Right atrium auricular region (tissue), 2 donors: ENCODE measurements around the gene KRT77. TPM values are rescaled to one million over a fixed set of nuclear protein-coding genes. Genes with fewer than 3 reads are reported as not detected.

ENCODE experiments used
- DNase-seq: peaks from one replicate; pipeline ENCODE4 v3.0.0-alpha.2; 2019; ENCODE audit warnings: low spot score
- H3K27ac ChIP-seq, 2 donors: fragments of 200-600 bp; sonication (generic); 1 replicate in 1 of 2; 2 replicates in 1 of 2; pipeline ENCODE4 v1.5.1; 2016 to 2019
- H3K27me3 ChIP-seq, 2 donors: fragments of 200-600 bp; sonication (generic); one replicate each; pipeline versions ENCODE4 v1.5.1 to v1.6.0; 2017 to 2019
- H3K36me3 ChIP-seq: fragments of 200-600 bp; sonication (generic); one replicate; pipeline ENCODE4 v1.5.1; 2016
- H3K4me1 ChIP-seq, 2 donors: fragments of 200-600 bp; sonication (generic); one replicate each; pipeline versions ENCODE4 v1.5.1 to v1.6.0; 2017 to 2019
- H3K4me3 ChIP-seq, 2 donors: fragments of 200-600 bp; sonication (generic); 1 replicate in 1 of 2; 2 replicates in 1 of 2; pipeline ENCODE4 v1.5.1; 2017 to 2019; ENCODE audit warnings: mild to moderate bottlenecking in 1 of 2, moderate library complexity in 1 of 2
- H3K9me3 ChIP-seq, 2 donors: fragments of 200-600 bp; sonication (generic); one replicate each; pipeline ENCODE4 v1.5.1; 2019
- total RNA-seq, 2 donors: library from RNA; depleted of rRNA; stranded (reverse); fragments of >200 nt; gene quantifications; one replicate each; pipeline ENCODE4 v1.1.0, GENCODE V29; 2016
- TF ChIP-seq, protein P1 (sequence below), 2 donors: fragments of 200-600 bp; sonication (generic); IDR thresholded peaks; one replicate each; pipeline ENCODE4 v1.5.1; 2019; ENCODE audit warnings: antibody characterized with exemption in 2 of 2

KRT77 gene
- total RNA-seq, 2 donors from 2014 or later: not detected

DNA sequence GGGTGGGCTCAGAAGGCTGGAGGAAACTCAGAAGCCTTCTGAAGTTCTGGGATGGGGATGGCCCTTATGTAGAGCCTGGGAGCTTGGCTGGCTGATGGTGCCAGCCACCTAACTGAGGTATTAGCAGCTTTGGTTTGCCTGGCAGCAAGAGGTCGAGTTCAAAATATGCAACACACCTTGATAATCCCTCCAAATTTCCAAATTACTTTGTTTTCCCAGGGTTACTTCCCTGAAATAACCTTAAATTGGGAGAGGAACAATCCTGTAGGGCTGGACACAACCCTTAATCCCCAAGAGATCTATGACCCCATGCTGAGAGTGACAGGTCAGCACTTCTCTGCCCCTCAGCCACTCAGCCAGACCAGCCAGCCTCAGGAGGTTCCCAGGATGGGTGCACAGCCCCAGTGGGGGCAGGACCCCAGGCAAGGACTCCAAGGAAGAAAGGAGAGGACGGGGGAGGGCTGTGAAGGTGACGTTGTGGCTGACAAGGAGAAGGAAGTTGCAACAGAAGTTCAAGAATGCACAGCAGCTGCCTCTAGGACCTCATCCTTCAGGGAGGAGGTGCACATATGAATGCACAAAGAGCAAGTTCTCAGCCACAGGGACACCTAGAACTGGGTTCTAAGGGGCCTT lies 18.6 kb upstream of the KRT77 start:
- Histone ChIP-seq H3K27me3 (no peaks in the 10 kb centered on the region), H3K36me3 (no peaks in the 10 kb centered on the region), H3K9me3 (no peaks in the 10 kb centered on the region), H3K4me3 (no peak overlapping the region), H3K4me1 (no peaks in the 10 kb centered on the region), H3K27ac (no peak overlapping the region)
- no peak for DNase-seq
- TF ChIP-seq, protein P1, sequence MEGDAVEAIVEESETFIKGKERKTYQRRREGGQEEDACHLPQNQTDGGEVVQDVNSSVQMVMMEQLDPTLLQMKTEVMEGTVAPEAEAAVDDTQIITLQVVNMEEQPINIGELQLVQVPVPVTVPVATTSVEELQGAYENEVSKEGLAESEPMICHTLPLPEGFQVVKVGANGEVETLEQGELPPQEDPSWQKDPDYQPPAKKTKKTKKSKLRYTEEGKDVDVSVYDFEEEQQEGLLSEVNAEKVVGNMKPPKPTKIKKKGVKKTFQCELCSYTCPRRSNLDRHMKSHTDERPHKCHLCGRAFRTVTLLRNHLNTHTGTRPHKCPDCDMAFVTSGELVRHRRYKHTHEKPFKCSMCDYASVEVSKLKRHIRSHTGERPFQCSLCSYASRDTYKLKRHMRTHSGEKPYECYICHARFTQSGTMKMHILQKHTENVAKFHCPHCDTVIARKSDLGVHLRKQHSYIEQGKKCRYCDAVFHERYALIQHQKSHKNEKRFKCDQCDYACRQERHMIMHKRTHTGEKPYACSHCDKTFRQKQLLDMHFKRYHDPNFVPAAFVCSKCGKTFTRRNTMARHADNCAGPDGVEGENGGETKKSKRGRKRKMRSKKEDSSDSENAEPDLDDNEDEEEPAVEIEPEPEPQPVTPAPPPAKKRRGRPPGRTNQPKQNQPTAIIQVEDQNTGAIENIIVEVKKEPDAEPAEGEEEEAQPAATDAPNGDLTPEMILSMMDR (IDR thresholded peaks at IDR 0.05): no peak

- TF ChIP-seq, protein P1 (IDR thresholded peaks at IDR 0.05): no peak
- Histone ChIP-seq H3K4me1 (no peaks in the 10 kb centered on the region), H3K36me3 (no peaks in the 10 kb centered on the region), H3K9me3 (no peaks in the 10 kb centered on the region), H3K27me3 (no peaks in the 10 kb centered on the region), H3K27ac (no peak overlapping the region), H3K4me3 (no peak overlapping the region)
- DNase-seq: no peak
These were observed 17.1 kb upstream of the KRT77 start for GRCh38 chr12:52720365-52720886.

DNA sequence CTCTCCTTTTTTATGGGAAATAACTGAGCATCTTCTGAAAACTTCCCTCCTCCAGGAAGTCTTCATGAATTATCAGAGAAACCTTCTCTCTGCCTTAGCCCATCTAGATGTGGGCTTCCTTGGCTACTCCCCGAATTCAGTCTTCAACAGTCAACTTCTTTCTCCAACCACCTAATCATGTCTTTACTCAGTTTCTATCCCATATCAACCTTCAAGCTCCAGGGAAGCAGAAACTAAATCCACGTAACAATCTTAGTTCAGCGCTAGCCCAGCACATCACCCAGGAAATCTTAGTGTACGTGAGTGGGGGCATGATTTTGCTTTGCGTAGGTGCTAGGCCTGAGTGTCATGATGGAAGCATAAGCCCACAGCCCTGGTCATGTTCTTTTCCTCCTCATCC lies 12.7 kb upstream of the KRT77 start:
- Histone ChIP-seq H3K36me3 (no peaks in the 10 kb centered on the region), H3K9me3 (no peaks in the 10 kb centered on the region), H3K4me1 (peaks cover 0 to 8% of the 10 kb centered on the region in 2 donors), H3K27ac (no peak overlapping the region), H3K4me3 (no peak overlapping the region), H3K27me3 (peaks cover 4 to 7% of the 10 kb centered on the region in 2 donors)
- TF ChIP-seq, protein P1 (IDR thresholded peaks at IDR 0.05): no peak
- no peak for DNase-seq

GRCh38 chr12:52715416-52715815 lies 12.1 kb upstream of the KRT77 start:
- H3K27ac ChIP-seq: no peak overlapping the region
- no peak for DNase-seq
- no peaks in the 10 kb centered on the region for H3K36me3 ChIP-seq
- H3K27me3 ChIP-seq: peaks cover 4 to 7% of the 10 kb centered on the region in 2 donors
- H3K4me1 ChIP-seq: peaks cover 0 to 8% of the 10 kb centered on the region in 2 donors
- H3K4me3 ChIP-seq: no peak overlapping the region
- TF ChIP-seq, protein P1 (IDR thresholded peaks at IDR 0.05): no peak
- H3K9me3 ChIP-seq: no peaks in the 10 kb centered on the region

DNA sequence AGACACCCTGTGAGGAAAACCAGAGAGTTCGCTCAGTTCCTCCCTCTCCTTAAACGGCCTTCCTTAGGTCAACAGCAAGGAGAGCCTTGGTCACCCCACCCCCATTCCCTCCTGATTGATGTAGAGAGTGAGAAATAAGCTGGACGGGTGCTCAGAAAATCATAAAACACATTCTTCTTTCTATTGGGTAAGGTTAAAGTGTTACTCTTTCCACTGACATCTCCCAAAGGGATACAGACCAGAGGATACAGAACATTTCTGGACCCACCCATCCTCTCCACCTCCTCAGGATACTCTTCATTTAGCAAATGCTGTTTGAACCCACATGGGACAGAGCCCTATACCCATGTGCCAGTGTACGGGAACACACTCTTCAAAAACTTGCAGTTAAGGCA lies 11.6 kb upstream of the KRT77 start:
- no peak for DNase-seq
- Histone ChIP-seq H3K27ac (no peak overlapping the region), H3K9me3 (no peaks in the 10 kb centered on the region), H3K27me3 (peaks cover 4 to 7% of the 10 kb centered on the region in 2 donors), H3K4me3 (no peak overlapping the region), H3K36me3 (no peaks in the 10 kb centered on the region), H3K4me1 (peaks cover 0 to 8% of the 10 kb centered on the region in 2 donors)
- TF ChIP-seq, protein P1 (IDR thresholded peaks at IDR 0.05): no peak
